Activated CD8-positive, alpha-beta memory T cell treated with anti-CD3 and anti-CD28 coated beads, Interleukin-2, amount 50 U/mL, for 1 hour (primary cell): ENCODE results near the gene ITSN1.
A peak's percentile ranks its signal among the peaks of the same experiment; 100 is the strongest.
"Not testable (repeated sequence)": the region's sequence is repeated elsewhere in the genome, so short reads cannot be mapped to it uniquely, and the experiment has no call there.

Experiments
- DNase-seq: peaks from one replicate; pipeline ENCODE4 v3.0.0-alpha.2; 2020; ENCODE audit errors: extremely low read depth

The ITSN1 gene

GRCh38 chr21:33642027-33642895 lies at the start of gene ITSN1:
TSS of gene ITSN1 (plus strand) at chr21:33642501. CDS start at chr21:33718829, 76,328 bp downstream.
- peak; percentile 99 for DNase-seq

GRCh38 chr21:33598051-33598450 lies 44.2 kb upstream of the ITSN1 start:
- no peak for DNase-seq

- no peak for DNase-seq
Observed at GRCh38 chr21:33608559-33608958, 33.7 kb upstream of the ITSN1 start.

- no peak for DNase-seq
Observed at GRCh38 chr21:33611006-33611744, 31.1 kb upstream of the ITSN1 start.

GRCh38 chr21:33617565-33617964 lies 24.7 kb upstream of the ITSN1 start:
- not testable (repeated sequence) for DNase-seq

- DNase-seq = no peak
Observed at GRCh38 chr21:33618407-33618806, 23.9 kb upstream of the ITSN1 start.

GRCh38 chr21:33619726-33620125 lies 22.6 kb upstream of the ITSN1 start:
- no peak for DNase-seq

GRCh38 chr21:33622253-33622652 lies 20.0 kb upstream of the ITSN1 start:
- no peak for DNase-seq

GRCh38 chr21:33626151-33626550 lies 16.1 kb upstream of the ITSN1 start:
- not testable (repeated sequence) for DNase-seq

GRCh38 chr21:33634254-33634653 lies 8.0 kb upstream of the ITSN1 start:
- no peak for DNase-seq

- no peak for DNase-seq
Observed at GRCh38 chr21:33640697-33641351, 1.5 kb upstream of the ITSN1 start.

GRCh38 chr21:33641352-33642026 lies 812 bp upstream of the ITSN1 start, which contains the start of gene CRYZL1:
TSS of gene CRYZL1 (minus strand) at chr21:33641741. CDS start at chr21:33631551, 10,190 bp downstream.
- DNase-seq = peak; percentile 99

- DNase-seq = no peak
Observed at GRCh38 chr21:33642896-33643657, 776 bp downstream of the ITSN1 start.

- no peak for DNase-seq
Observed at GRCh38 chr21:33643658-33644311, 1.5 kb downstream of the ITSN1 start.

- no peak for DNase-seq
Observed at GRCh38 chr21:33644383-33645074, 2.2 kb downstream of the ITSN1 start.

GRCh38 chr21:33645730-33646129 lies 3.4 kb downstream of the ITSN1 start:
- DNase-seq = no peak

GRCh38 chr21:33647587-33647986 lies 5.3 kb downstream of the ITSN1 start:
- DNase-seq = no peak

- no peak for DNase-seq
Observed at GRCh38 chr21:33648555-33648954, 6.3 kb downstream of the ITSN1 start.

GRCh38 chr21:33650230-33650629 lies 7.9 kb downstream of the ITSN1 start:
- DNase-seq = no peak
